HAP-1 (cell line): ENCODE data around the gene LNP1.
"Not testable (repeated sequence)": the region's sequence is repeated elsewhere in the genome, so short reads cannot be mapped to it uniquely, and the experiment has no call there.

Source experiments
- DNase-seq, 2 experiments: peaks; one replicate each; pipeline ENCODE4 v3.0.0-alpha.2; 2016 to 2020; ENCODE audit warnings: low spot score in 2 of 2
- H3K27me3 ChIP-seq: fragments of 250-450 bp; sonication (Bioruptor Pico); 2 replicates; pipeline ENCODE4 v1.5.1; 2020; ENCODE audit warnings: low read depth, mild to moderate bottlenecking, moderate library complexity
- H3K36me3 ChIP-seq: fragments of 250-450 bp; sonication (Bioruptor Pico); replicated peaks from 2 replicates; pipeline ENCODE4 v1.5.1; 2020; ENCODE audit warnings: mild to moderate bottlenecking
- H3K4me1 ChIP-seq: fragments of 250-450 bp; sonication (Bioruptor Pico); 2 replicates; pipeline ENCODE4 v1.5.1; 2020; ENCODE audit warnings: mild to moderate bottlenecking
- H3K4me3 ChIP-seq: fragments of 250-450 bp; sonication (Bioruptor Pico); 2 replicates; pipeline ENCODE4 v1.5.1; 2020; ENCODE audit warnings: mild to moderate bottlenecking, moderate library complexity
- H3K9me3 ChIP-seq: fragments of 250-450 bp; sonication (Bioruptor Pico); 2 replicates; pipeline ENCODE4 v1.5.1; 2020; ENCODE audit warnings: mild to moderate bottlenecking, moderate library complexity
- in situ Hi-C: fragments of 300-500 bp; cut with MboI; formaldehyde crosslinking; loops from 3 replicates; pipeline ENCODE4 v1.14.3; 2020; ENCODE audit warnings: low sequenced_read_pairs, inconsistent platforms, mixed read lengths

Gene LNP1

DNA sequence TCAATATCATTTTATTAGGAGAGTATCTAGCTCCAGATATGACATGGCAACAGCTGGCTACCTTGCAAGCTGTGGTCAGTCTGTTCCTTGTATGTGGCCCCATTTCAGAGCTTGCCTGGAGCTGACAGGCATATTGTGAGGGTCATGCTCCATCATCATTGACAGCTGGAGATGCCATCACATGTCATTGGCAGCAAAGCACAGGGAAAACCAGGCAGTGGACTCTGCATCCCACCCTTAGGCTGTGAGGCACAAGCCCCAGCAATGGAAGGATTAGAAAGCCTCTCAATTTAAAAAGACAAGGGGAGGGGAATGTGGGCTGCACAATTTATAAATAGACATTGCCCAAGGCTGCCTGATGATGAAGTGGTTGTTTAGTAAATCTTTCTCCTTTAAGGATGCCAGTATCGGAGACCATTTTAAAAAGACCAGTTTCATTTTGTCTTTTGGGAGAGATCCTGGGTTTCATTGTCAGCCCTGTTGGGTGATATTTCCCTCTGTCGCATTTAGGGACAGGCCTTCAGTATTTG lies 27.9 kb downstream of the LNP1 start:
- in situ Hi-C loops: no loop called here
- Histone ChIP-seq H3K36me3 (no peaks in the 10 kb centered on the region), H3K27me3 (no peaks in the 10 kb centered on the region), H3K4me1 (no peaks in the 10 kb centered on the region), H3K9me3 (peaks cover 2% of the 10 kb centered on the region; the same call in 1 of the 2 replicates), H3K4me3 (no peak overlapping the region)
- no peak for DNase-seq

DNA sequence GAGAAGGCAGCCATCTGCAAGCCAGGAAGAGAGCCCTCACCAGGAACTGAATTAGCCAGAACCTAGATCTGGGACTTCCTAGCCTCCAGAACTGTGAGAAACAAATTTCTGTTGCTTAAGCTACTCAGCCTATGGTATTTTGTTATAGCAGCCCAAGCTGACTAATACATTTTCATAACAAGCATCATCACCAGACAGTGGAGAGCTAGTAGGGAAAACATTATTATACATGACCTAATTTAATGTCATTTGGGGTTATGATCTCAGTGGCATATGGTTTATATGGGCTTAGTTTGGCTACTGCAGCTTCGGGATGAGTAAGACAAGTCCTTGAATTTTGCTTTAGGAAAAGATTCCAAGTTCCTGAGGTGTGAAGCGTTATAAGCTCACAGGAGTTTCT lies 35.6 kb downstream of the LNP1 start:
- peaks cover 2% of the 10 kb centered on the region; the same call in 1 of the 2 replicates for H3K9me3 ChIP-seq
- in situ Hi-C loops: no loop called here
- DNase-seq: no peak
- no peaks in the 10 kb centered on the region for H3K27me3 ChIP-seq
- H3K4me3 ChIP-seq: no peak overlapping the region
- H3K4me1 ChIP-seq: 0 out of 2 replicates have a peak, but pooled peaks cover 3% of the 10 kb centered on the region
- no peaks in the 10 kb centered on the region for H3K36me3 ChIP-seq

DNA sequence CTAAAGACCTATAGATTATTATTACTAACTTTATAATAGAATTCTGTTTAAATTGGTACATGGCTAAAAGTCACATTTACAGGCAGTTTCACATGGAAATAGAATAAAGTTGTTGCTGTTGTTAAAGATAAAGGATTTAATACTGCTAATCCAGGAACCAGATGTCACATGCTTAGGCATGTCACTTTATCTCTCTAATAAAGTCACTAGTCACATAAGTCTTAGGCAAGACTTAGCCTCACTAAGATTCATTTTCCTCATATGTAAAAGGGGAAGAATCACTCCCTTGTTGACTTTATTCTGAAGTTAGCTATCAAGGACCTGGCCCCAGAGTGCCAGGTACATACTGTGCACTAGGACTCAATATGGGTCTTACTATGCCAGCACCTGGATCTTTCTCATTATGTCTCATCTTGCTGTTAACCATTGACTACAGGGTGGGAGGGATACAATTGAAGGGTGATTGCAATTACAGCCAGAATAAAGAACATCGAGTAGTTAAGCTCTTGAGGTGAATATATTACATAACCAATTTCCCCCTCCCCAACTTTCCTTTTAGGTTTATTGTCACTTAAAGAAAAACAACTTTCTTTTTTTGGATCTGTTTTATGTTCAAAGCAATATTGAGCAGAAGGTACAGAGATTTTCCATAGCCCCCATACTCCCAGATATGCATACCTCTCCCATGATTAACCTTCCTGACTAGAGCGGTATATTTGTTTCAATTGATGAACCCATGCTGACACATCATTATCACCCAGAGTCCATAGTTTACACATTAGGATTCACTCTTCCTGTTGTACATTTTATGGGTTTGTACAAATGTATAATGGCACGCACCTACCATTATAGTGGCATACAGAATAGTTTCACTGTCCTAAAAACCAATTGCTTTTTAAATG lies 36.6 kb downstream of the LNP1 start:
- DNase-seq: no peak

DNA sequence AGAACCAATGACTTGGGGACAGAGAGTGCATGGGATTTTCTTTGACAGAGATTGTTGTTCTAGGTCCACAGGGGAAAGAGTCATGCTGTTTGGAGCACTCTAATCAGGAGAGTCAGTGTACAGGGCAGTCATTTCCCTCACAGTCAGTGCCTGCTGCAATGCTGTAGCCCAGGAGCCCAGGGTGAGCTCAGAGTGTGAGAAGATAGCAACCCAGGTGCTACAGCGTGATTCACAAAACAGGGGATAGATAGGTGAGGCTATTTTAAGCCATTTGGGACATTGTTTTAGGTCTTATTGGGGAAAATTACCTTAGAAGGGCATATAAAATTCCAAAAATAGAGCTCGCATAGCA lies 37.3 kb downstream of the LNP1 start:
- Histone ChIP-seq H3K9me3 (peaks cover 2% of the 10 kb centered on the region; the same call in 1 of the 2 replicates), H3K27me3 (no peaks in the 10 kb centered on the region), H3K4me1 (0 out of 2 replicates have a peak, but pooled peaks cover 3% of the 10 kb centered on the region), H3K36me3 (no peaks in the 10 kb centered on the region), H3K4me3 (no peak overlapping the region)
- in situ Hi-C loops: no loop called here
- no peak for DNase-seq

More for the DNA sequence above, 36.6 kb downstream of the LNP1 start:
- no peaks in the 10 kb centered on the region for H3K27me3 ChIP-seq
- in situ Hi-C loops: no loop called here
- no peak overlapping the region for H3K4me3 ChIP-seq
- H3K9me3 ChIP-seq: peaks cover 2% of the 10 kb centered on the region; the same call in 1 of the 2 replicates
- H3K36me3 ChIP-seq: no peaks in the 10 kb centered on the region
- 0 out of 2 replicates have a peak, but pooled peaks cover 3% of the 10 kb centered on the region for H3K4me1 ChIP-seq

GRCh38 chr3:100440895-100441294 lies 39.6 kb downstream of the LNP1 start:
- no peak overlapping the region for H3K4me3 ChIP-seq
- H3K36me3 ChIP-seq: no peaks in the 10 kb centered on the region
- DNase-seq: no peak
- no peaks in the 10 kb centered on the region for H3K9me3 ChIP-seq
- in situ Hi-C loops: no loop called here
- no peaks in the 10 kb centered on the region for H3K27me3 ChIP-seq
- H3K4me1 ChIP-seq: 0 out of 2 replicates have a peak, but pooled peaks cover 3% of the 10 kb centered on the region

DNA sequence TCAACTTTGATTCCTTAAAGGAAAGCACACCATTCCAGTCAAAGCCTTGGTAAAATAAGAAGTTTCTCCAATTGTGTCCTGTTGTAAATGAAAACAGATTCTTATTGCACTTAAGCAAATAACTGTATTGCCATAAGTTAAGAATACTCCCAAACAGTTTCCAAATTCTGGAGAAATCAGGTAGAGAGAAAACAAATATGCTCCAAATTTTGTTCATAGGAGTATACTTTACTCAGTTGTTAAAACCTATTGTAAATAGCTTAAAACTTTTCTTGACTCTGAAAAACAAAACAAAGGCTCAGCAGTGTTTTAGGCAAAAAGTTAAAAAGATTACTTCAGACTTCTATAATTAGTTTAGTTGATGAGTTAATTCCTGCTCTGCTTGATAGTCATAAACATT lies 42.4 kb downstream of the LNP1 start:
- Histone ChIP-seq H3K4me3 (no peak overlapping the region), H3K36me3 (no peaks in the 10 kb centered on the region), H3K27me3 (no peaks in the 10 kb centered on the region), H3K4me1 (no peaks in the 10 kb centered on the region), H3K9me3 (peaks cover 3% of the 10 kb centered on the region; the same call in 1 of the 2 replicates)
- in situ Hi-C loops: no loop called here
- DNase-seq: no peak

- H3K27me3 ChIP-seq, H3K4me3 ChIP-seq, H3K36me3 ChIP-seq, H3K9me3 ChIP-seq, in situ Hi-C loops, H3K4me1 ChIP-seq, DNase-seq: not testable (repeated sequence)
These were observed 45.7 kb downstream of the LNP1 start for GRCh38 chr3:100447067-100447466.

DNA sequence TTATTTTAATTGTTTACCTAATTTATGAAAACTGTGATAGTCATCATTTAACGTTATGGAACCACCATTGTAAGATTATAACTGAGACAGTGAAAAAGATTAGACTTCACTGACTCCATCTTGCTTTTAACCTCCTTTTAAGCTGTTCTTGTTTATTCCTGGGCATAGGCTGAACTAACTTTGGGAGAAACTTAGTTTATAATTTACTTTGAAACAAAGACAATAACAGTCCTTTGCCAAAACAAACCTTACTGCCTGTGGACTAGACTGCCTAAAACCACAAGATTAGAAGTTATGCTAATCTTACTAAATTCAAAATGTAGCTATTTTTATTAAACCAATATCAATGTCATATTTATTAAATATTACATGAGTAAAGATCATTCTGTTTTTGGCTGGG lies 46.7 kb downstream of the LNP1 start:
- no peaks in the 10 kb centered on the region for H3K4me1 ChIP-seq
- no peak overlapping the region for H3K4me3 ChIP-seq
- H3K9me3 ChIP-seq: peaks cover 3% of the 10 kb centered on the region; the same call in 1 of the 2 replicates
- H3K36me3 ChIP-seq: no peaks in the 10 kb centered on the region
- no peak for DNase-seq
- no peaks in the 10 kb centered on the region for H3K27me3 ChIP-seq
- in situ Hi-C loops: no loop called here

DNA sequence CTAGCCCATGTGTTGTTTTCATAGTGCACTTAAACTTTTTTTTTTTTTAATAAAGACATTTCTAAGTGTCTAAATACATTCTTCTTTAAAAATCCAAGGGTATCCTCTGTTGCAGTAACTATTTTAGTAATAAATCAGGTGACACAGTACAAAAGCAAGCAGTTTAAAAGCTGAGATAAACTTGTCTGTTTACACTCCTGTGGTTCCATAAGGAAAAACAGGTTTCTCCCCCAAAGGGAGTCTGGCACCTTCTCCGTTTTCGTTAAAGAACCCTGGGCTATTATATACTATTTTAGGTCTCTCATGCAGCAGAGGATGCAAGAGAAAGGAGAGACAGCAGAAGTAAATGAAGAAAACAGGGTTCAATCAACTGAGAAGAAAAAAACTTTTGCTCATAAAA lies 47.9 kb downstream of the LNP1 start:
- in situ Hi-C loops: no loop called here
- H3K4me3 ChIP-seq: no peak overlapping the region
- peaks cover 3% of the 10 kb centered on the region; the same call in 1 of the 2 replicates for H3K9me3 ChIP-seq
- H3K27me3 ChIP-seq: no peaks in the 10 kb centered on the region
- no peaks in the 10 kb centered on the region for H3K36me3 ChIP-seq
- no peak for DNase-seq
- H3K4me1 ChIP-seq: no peaks in the 10 kb centered on the region

- no peak overlapping the region for H3K4me3 ChIP-seq
- no peak for DNase-seq
- no peaks in the 10 kb centered on the region for H3K4me1 ChIP-seq
- in situ Hi-C loops: no loop called here
- no peaks in the 10 kb centered on the region for H3K9me3 ChIP-seq
- H3K36me3 ChIP-seq: no peaks in the 10 kb centered on the region
- no peaks in the 10 kb centered on the region for H3K27me3 ChIP-seq
These were observed 53.3 kb downstream of the LNP1 start for GRCh38 chr3:100454677-100455076.

GRCh38 chr3:100455841-100456550 lies 54.7 kb downstream of the LNP1 start:
- Histone ChIP-seq H3K4me3 (no peak overlapping the region), H3K9me3 (no peaks in the 10 kb centered on the region), H3K36me3 (no peaks in the 10 kb centered on the region), H3K4me1 (no peaks in the 10 kb centered on the region), H3K27me3 (no peaks in the 10 kb centered on the region)
- DNase-seq: no peak
- in situ Hi-C loops: no loop called here

DNA sequence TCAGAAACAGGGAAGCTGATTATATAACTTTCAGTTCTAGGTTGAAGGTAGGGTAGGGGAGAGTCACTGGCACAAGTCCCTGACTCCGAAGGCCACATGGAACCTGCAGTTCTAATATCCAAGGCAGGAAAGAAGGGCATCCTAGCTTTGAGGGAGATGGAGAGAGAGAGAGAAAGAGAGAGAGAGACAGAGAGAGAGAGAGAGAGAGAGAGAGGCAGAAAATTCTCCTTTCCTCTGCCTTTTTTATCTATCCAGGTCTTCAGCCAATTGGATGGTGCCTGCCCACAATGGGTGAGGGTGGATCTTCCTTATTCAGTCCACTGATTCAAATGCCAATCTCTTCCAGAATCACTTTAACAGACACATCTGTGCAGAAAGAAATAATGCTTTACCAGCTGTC lies 55.4 kb downstream of the LNP1 start:
- no peak overlapping the region for H3K4me3 ChIP-seq
- in situ Hi-C loops: no loop called here

DNA sequence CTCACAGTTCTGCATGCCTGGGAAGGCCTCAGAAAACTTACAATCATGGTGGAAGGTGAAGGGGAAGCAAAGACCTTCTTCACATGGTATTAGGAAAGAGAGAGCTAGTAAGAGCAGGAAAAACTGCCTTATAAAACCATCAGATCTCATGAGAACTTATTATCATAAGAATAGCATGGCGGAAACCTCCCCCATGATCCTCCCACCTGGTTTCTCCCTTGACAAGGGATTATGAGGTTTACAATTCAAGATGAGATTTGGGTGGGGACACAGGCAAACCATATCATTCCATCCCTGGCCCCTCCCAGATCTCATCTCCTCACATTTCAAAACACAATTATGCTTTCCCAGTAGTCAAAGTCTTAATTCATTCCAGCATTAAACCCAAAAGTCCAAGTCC lies 56.5 kb downstream of the LNP1 start:
- DNase-seq: no peak
- no peak overlapping the region for H3K4me3 ChIP-seq
- H3K4me1 ChIP-seq: no peaks in the 10 kb centered on the region
- no peaks in the 10 kb centered on the region for H3K27me3 ChIP-seq
- H3K9me3 ChIP-seq: no peaks in the 10 kb centered on the region
- in situ Hi-C loops: no loop called here
- no peaks in the 10 kb centered on the region for H3K36me3 ChIP-seq

More for the DNA sequence above, 55.4 kb downstream of the LNP1 start:
- H3K9me3 ChIP-seq: no peaks in the 10 kb centered on the region
- H3K4me1 ChIP-seq: no peaks in the 10 kb centered on the region
- no peaks in the 10 kb centered on the region for H3K27me3 ChIP-seq
- no peaks in the 10 kb centered on the region for H3K36me3 ChIP-seq
- no peak for DNase-seq

GRCh38 chr3:100458814-100459213 lies 57.5 kb downstream of the LNP1 start:
- Histone ChIP-seq H3K9me3 (no peaks in the 10 kb centered on the region), H3K4me3 (no peak overlapping the region), H3K4me1 (no peaks in the 10 kb centered on the region), H3K36me3 (no peaks in the 10 kb centered on the region), H3K27me3 (no peaks in the 10 kb centered on the region)
- no peak for DNase-seq
- in situ Hi-C loops: no loop called here
